SKM-1 treated with dmso at 0.1 percent for 144 hours (cell line): ENCODE results near the gene HHEX.
"Not testable (repeated sequence)": the region's sequence is repeated elsewhere in the genome, so short reads cannot be mapped to it uniquely, and the experiment has no call there.

Experiments used
- DNase-seq: peaks from one replicate; lab custom pipeline; 2025; ENCODE audit not compliant: unreplicated experiment; lab: John Stamatoyannopoulos, UW

The HHEX gene

DNA sequence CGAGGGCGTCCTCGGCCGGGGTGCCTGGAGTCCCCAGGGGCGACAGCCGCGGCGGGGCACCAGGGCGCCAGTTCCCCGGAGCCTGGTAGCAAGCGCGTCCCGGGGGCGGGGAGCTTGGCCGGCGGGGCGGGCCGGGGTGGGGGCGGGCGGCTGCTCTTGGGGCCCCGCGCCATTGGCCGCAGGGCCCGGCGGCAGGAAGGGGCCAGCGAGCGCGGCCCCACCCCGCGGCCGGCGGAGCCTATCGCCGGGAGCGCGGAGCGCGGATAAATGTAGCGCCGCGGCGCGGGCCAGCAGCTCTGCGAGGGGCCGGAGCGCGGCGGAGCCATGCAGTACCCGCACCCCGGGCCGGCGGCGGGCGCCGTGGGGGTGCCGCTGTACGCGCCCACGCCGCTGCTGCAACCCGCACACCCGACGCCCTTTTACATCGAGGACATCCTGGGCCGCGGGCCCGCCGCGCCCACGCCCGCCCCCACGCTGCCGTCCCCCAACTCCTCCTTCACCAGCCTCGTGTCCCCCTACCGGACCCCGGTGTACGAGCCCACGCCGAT lies at the start of gene HHEX:
Gene HHEX (plus strand): TSS at position 293 of the 548 bp plus-strand sequence. CDS start 32 bp downstream, at position 325.
- peak; percentile 73 for DNase-seq

DNA sequence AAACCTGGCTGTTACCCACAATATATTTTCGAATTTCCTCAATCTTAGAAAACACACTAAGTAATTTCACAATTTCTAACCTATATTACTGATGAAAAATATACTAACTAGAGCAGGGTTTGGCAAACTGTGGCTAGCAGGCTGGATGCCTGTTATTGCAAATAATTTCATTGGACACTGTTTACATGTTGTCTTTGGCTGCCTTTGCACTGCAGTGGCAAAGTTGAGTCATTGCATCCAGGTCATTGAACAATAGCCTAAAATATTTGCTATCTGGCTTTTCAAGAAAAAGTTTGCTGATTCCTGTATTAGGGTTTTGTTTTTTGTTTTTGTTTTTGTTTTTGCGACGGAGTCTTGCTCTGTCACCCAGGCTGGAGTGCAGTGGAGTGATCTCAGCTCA lies 49.6 kb upstream of the HHEX start:
- no peak for DNase-seq

DNA sequence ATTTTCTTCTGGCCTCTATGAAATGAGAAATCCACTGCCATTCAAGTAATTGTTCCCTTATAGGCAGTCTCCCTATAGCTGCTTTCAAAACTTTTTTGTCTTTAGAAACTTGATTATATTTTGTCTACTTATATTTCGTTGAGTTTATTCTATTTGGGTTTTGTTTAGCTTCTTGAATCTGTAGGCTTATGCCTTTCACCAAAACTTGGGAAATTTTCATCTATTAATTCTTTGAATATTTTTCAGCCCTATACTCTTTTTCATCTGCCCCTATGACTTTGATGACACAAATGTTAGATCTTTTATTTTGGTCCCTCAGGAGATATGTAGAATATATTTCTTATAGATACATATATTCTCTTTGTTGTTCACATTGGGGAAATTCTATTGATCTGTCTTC lies 48.3 kb upstream of the HHEX start:
- DNase-seq, result no peak

DNA sequence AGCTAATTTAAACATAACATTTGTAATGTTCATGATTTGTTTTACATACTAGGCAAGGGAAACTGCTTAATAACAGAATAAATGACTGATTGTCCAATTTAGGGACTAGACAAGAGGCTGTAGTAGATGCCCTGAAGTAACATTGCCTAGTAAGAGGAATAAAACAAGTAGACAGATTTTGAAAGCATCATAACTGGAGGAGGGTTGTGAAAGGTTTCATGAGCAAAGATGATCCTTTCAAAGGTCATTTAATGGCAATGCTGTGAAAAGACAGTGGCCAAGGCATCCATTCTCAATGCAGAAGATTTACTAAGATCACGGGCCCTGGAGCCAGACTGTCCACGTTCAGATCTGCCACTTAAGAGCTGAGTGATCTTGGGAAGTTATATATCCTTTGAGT lies 44.8 kb upstream of the HHEX start:
- no peak for DNase-seq

DNA sequence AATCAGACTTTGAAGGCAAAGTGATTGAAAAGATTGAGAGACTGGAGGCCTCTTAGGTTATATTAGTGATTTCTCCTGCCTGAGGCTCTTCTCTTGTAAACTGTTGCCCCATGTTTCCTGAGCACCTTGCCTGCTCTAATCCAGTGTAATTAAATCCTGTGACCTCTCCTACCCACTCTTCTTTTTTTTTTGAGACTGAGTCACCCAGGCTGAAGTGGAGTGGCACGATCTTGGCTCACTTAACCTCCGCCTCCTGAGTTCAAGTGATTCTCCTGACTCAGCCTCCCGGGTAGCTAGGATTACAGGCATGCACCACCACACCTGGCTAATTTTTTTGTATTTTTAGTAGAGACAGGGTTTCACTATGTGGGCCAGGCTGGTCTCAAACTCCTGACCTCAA lies 38.9 kb upstream of the HHEX start:
- DNase-seq, result not testable (repeated sequence)

DNA sequence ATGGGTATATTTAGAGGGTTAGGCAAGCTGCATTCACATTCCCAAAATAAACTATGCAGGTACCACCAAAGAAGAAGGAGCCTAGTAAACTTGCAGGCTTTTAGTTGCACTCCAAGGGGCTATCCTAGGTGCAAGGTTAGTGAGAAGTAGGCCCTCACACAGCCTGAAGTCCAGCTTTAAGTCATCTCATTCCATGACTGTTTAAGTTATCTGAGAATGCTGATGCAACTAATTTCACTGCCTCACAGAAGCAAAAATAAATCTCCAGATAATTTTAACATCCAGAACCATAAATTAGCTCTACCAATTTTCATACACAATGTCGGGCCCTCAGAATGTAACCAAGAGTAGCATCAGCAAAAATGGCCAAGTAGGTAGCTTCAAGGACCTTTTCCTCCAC lies 34.3 kb upstream of the HHEX start:
- no peak for DNase-seq

DNA sequence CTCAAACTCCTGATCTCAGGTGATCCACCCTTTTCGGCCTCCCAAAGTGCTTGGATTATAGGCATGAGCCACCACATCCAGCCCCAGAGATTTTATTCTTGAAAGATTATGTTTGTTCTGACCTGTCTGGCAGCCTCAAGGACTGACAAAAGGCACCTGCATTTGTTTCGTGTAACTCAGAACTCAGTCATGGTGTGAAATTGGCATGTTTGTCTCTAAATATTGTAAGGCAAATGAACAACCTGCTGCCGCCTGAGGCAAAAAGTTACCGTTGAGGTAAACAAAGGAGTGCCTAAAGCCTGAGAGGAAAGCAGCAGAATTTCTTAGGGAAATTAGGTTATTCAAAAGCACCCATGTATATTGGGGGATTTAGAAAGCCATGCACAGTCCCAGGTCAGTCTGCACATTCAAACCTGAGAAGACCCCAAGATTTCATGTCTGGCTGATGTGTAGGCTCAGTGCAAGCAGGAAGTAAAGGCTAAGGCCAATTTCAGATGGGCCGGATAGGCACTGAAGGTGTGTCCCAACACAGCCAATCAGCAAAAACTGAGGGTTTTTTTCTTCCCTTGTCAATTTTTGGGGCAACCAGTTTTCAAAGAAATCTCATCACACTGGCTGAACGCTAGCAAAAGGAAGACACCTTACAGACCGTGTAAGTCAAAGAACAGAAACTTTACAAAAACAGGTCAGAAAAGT lies 33.3 kb upstream of the HHEX start:
- no peak for DNase-seq

DNA sequence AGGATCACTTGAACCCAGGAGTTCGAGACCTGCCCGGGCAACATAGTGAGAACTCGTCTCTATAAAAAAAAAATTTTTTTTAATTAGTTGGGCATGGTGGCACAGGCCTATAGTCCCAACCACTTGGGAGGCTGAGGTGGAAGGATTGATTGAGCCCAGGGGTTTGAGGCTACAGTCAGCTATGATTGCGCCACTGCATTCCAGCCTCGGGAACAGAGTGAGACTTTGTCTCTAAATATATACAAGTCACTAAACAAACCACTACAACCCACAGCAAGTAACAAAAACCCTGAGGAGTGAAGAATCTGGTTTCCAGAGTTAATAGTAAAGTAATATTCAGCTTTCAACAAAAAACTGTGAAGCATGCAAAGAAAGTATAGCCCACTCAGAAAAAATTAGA lies 32.7 kb upstream of the HHEX start:
- no peak for DNase-seq

DNA sequence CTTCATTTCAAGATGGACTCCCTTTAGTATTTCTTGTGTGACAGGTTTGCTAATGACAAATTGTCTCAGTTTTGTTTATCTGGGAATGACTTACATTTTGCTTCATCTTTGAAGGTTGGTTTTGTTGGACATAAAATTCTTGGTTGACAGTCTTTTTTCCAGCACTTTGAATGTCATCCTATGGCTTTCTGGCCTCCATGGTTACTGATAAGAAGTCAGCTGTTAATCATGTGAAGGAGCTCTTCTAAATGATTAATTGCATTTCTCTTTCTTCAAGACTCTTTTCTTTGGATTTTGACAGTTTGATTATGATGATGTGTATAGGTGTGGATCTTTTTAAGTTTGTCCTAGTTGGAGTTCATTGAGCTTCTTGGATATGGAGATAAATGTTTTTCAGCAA lies 26.9 kb upstream of the HHEX start:
- DNase-seq, result no peak

DNA sequence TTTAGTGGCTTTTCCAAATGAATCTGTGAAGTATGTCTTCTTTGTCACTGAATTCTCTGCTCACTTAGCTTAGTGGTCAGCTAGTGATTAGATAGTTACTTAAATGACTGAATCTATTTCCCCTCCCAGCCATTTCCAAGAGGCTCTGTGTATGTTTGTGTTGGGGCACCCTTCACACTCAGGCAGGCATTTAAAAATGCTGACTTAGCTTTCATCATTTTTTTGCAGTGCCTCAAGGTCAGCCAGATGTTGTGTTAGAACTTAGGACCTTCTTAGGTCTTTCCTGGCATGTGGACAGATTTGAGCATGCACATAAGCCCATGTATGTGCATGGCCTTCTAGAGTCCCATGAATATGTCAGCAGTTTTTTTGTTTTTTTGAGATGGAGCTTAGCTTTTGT lies 25.4 kb upstream of the HHEX start:
- DNase-seq, result no peak

DNA sequence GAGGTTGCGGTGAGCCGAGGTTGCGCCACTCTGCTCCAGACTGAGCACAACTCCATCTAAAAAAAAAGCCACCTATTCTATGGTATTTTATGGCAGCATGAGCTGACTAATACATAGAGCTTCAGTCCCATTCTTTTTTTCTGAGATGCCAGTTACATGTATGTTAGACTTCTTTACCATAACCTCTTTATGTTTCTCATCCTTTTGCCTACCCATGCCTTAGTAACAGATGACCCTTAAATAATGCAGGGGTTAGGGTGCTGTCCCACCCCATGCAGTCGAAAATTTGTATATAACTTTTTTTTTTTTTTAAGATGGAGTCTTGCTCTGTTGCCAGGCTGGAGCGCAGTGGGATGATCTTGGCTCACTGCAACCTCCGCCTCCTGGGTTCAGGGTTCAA lies 22.7 kb upstream of the HHEX start:
- no peak for DNase-seq

DNA sequence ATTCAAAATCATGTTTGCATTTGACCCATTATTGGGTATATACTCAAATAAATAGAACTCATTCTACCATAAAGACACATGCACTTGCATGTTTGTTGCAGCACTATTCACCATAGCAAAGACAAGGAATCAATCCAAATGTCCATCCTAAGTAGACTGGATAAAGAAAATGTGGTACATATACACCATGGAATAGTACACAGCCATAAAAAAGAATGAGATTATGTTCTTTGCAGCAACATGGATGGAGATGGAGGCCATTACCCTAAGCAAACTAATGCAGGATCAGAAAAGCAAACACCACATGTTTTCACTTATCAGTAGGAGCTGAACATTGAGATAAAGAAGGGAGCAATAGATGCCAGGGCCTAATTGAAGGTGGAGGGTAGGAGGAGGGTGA lies 12.0 kb upstream of the HHEX start:
- no peak for DNase-seq

DNA sequence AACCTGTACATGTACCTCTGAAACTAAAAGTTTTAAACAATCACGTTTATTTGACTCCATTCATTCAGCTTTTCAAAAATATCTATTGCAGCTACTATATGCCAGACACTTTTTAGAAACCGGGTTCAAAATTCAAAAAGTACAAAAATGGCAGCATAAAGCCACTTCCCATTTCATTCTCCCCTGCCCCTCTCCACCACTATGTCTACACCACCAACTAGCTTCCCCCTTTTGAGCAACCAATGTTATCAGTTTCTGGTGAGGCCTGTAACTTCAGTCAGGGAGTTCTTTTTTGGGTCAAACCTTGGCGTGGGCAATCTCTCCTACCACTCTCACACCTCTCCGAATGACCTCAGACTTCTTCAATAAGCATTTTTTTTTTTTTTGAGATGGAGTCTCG lies 11.5 kb upstream of the HHEX start:
- peak; percentile 80 for DNase-seq

DNA sequence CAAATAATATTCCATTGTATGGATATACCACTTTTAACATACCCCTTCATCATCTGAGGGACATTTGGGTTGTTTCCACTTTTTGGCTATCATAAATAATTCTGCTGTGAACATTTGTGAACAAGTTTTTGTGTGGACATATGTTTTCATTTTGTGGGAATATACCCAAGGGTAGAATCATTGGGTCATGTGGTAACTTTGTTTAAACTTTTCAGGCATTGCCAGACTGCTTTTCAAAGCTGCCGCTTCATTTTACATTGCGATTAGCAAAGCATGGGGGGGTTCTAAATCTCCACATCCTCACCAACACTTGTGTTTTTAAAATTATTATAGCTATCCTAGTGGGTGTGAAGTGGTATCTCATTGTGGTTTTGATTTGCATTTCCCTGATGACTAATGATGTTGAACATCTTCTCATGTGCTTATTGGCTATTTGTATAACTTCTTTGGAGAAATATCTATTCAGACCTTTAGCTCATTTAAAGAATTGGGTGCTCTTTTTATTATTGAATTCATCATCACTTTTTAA lies 8.4 kb upstream of the HHEX start:
- DNase-seq, result no peak

DNA sequence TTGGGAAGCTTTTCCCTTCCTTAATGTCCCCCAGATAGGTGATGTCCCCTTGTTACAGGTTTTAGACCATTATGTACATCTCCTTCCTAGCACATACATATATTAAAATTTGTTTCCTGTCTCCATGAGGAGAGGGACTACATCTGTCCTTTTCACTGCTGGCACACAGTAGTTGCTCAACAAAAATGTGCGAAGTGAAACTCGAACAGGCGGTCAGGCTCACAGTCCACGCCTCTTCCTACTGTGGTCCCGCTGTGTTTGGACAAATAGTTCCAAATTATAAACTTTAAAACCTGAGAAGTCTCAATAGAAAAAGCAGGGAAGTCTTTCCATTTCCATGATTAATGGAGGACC lies 1.2 kb upstream of the HHEX start:
- peak; percentile 33 for DNase-seq

DNA sequence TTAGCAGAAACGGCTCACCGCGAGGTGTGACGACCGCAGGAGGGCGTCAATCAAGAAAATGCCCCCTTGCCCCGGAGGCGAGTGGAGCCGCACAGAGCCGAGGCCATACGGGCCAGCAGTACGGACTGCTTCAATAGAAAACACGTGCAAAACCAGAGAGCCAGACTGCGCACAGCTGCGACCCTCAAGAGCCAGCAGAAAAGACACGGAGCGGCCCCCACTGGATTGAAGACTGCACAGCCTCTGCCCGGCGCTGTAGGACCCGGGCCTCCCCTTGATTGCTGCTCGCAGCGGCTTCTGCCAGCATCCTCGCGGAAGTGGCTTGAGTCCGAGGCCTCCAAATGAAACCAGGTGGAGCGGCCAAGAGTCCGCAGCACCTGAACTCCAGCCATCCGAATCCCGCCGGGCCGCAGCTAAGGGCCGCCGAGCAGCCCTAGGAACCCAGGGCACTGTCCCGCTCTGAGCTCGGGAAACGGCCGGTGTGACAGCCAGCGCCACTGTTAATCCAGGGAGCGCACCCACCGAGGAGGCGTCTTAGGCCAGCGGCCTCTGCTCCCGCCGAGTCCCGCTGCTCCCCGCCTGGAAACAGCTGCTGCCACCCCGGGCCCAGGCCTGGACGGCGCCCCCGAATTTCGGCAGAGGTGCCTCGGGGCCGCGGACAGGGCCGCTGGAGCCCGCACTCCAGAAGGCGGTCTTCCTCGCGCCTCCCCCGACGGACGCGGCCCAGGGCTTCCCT lies 660 bp upstream of the HHEX start:
- DNase-seq, result no peak

DNA sequence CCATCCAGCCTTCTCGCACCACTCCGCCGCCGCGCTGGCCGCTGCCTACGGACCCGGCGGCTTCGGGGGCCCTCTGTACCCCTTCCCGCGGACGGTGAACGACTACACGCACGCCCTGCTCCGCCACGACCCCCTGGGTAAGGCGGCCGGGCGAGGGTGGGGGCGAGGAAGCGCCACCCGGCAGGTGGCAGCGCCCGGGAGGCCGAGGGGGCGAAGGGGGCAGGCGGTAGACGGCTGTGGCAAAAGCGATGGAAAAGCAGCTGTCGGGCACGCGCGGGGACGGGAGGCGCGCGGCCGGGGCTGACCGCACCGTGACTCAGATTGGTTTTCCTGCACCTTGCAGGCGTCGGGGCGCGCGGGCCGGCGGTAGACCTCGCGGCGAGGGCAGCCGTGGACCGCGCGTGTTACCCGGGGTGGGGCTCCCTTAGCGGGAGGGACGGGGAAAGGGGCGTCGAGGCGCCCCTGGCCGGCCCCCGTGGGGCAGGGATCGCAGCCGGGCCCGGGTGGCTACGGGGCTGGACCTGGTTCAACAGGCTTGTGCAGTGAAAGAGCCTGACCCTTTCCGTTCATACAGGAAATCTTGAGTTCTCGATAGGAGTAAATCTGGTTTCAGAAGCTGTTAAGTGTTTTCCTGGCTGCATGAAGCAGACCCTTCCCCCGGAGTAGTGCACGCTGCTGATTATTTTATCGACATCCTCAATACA lies 608 bp downstream of the HHEX start:
- peak; percentile 62 for DNase-seq

DNA sequence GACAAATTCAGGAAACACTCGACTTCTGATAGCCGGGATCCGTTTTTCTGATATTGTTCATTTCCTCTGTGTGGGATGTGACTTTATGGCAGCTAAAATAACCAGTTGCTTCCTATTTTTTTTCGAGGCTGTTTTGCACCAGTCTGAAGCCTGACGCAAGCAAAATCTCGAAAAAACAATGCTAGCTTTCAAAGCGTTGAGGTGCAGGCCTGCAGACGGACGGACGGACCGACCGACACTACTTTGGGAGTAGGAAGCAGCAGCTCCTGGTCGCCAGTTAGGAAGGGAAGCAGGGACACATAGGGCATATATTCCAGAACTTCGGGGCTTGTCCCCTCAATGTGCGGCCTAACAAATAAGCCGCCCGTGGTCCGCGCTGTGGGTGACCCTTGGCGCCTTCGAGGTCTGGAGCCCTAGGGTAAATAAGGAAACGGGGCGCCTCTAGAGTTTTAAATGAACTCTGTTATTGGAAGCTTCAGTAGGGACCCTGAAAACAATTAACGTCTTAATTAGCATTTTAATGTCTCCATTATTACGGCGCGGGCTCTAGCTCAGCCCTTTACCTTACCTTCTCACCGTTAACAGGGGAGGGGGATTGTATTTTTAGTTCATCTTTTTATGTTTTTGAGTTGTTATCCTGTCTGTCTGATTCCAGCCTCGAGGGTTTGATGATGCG lies 1.3 kb downstream of the HHEX start:
- DNase-seq, result peak; percentile 63

DNA sequence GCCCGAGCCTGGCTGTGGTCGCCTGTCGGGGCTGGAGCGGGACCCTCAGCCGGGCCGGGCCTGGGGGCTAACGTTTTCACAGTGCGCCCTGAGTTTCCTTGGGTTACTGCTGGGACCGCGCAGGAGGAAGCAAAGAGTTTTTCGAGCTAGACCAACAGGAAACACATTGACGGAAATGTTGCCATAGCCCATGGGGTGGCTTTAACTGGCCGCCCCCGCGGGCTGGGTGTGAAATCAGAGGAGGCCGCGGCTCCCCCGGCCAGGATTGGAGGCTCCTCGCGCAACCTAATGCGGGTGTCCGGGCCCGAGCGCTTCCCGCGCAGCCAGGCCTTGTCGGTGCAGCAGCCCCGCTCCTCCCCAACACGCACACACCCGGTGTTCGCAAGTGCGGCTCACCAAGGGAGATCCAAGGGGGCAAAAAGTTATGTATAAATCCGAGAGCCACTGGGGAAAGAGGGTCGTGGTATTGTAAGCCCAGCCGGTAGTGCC lies 1.9 kb downstream of the HHEX start:
- peak; percentile 89 for DNase-seq

DNA sequence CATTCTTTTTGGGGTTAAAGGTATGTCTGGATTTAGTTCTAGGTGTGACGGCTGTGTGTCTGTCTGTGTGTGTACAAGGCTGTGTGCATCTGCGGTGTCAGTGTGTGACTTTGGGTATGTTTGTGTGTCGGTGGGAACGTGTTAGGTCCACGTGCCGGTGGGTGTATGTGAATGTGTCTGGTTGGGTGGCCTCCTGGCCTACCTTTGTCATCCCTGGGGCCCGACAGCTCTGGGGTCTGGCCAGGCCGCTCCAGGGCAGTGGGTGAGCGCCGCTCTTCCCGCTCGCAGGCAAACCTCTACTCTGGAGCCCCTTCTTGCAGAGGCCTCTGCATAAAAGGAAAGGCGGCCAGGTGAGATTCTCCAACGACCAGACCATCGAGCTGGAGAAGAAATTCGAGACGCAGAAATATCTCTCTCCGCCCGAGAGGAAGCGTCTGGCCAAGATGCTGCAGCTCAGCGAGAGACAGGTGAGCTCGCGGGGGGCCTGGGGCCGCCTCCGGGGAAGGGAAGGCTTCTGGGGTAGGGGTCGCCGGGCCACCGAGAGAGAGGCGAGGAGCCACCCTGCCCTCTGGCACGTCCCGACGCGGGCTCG lies 2.4 kb downstream of the HHEX start:
- DNase-seq, result no peak
